ENCODE data around the gene TMEM255B.

DNA sequence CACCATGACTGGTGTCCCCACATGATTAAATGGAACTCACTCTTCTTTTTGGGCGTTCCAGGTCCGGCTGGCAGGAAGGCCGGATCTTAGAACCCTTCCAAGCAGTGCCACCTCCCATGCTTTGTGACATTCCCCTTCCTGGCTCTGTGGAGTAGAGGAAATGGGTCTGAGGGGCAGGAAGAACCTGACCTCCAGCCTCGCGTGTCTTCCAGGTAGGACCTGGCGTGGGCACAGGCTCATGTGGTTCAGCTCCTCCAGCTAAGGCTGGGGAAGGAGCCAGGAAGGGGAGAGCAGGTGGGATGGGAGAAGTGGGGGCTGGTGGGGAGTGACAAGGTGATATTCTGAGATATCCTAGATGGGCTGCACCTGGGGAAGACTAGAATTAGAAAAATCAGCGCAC is 2.1 kb downstream of the TMEM255B start:
- TF ChIP-seq, protein P1, sequence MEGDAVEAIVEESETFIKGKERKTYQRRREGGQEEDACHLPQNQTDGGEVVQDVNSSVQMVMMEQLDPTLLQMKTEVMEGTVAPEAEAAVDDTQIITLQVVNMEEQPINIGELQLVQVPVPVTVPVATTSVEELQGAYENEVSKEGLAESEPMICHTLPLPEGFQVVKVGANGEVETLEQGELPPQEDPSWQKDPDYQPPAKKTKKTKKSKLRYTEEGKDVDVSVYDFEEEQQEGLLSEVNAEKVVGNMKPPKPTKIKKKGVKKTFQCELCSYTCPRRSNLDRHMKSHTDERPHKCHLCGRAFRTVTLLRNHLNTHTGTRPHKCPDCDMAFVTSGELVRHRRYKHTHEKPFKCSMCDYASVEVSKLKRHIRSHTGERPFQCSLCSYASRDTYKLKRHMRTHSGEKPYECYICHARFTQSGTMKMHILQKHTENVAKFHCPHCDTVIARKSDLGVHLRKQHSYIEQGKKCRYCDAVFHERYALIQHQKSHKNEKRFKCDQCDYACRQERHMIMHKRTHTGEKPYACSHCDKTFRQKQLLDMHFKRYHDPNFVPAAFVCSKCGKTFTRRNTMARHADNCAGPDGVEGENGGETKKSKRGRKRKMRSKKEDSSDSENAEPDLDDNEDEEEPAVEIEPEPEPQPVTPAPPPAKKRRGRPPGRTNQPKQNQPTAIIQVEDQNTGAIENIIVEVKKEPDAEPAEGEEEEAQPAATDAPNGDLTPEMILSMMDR (IDR thresholded peaks at IDR 0.05; ENCODE audit: insufficient read depth, low read length, poor library complexity, severe bottlenecking): no peak
- no peak for TF ChIP-seq EZH2phosphoT487 (conservative IDR thresholded peaks at IDR 0.05; ENCODE audit: low read length)

Measured in SU-DHL-6 (cell line).